ENCODE measurements around the gene DNAJC2.

Gene DNAJC2

GRCh38 chr7:103349805-103350204 lies 5.2 kb upstream of the DNAJC2 start:
- TF ChIP-seq CTCF (IDR thresholded peaks at IDR 0.05; ENCODE audit: control insufficient read depth, extremely low read depth, insufficient read depth): no peak
- H3K4me3 ChIP-seq (ENCODE audit: low read depth, low read length): no peak overlapping the region
- DNase-seq (ENCODE audit: low read depth): no peak

- TF ChIP-seq CTCF (IDR thresholded peaks at IDR 0.05; ENCODE audit: control insufficient read depth, extremely low read depth, insufficient read depth): no peak
- H3K4me3 ChIP-seq (ENCODE audit: low read depth, low read length): peak overlapping the region; percentile 95
- DNase-seq (ENCODE audit: low read depth): no peak
Observed at GRCh38 chr7:103348959-103349358, 4.4 kb upstream of the DNAJC2 start.

GRCh38 chr7:103348452-103348851 lies 3.9 kb upstream of the DNAJC2 start:
- H3K4me3 ChIP-seq (ENCODE audit: low read depth, low read length): peak overlapping the region; percentile 95
- no peak for TF ChIP-seq CTCF (IDR thresholded peaks at IDR 0.05; ENCODE audit: control insufficient read depth, extremely low read depth, insufficient read depth)
- no peak for DNase-seq (ENCODE audit: low read depth)

- no peak for TF ChIP-seq CTCF (IDR thresholded peaks at IDR 0.05; ENCODE audit: control insufficient read depth, extremely low read depth, insufficient read depth)
- H3K4me3 ChIP-seq (ENCODE audit: low read depth, low read length): peak within 1 kb of the TSS; percentile 95
- DNase-seq (ENCODE audit: low read depth): peak; percentile 88
Observed at GRCh38 chr7:103347507-103348267, 3.1 kb upstream of the DNAJC2 start, which contains the start of gene PSMC2. PSMC2 (plus strand) TSS chr7:103347643; CDS start chr7:103347712, 69 bp downstream.

GRCh38 chr7:103346396-103346795 lies 1.8 kb upstream of the DNAJC2 start:
- no peak for TF ChIP-seq CTCF (IDR thresholded peaks at IDR 0.05; ENCODE audit: control insufficient read depth, extremely low read depth, insufficient read depth)
- no peak for DNase-seq (ENCODE audit: low read depth)
- no peak overlapping the region for H3K4me3 ChIP-seq (ENCODE audit: low read depth, low read length)

- peak; percentile 21 for DNase-seq (ENCODE audit: low read depth)
- peak overlapping the region; percentile 69 for H3K4me3 ChIP-seq (ENCODE audit: low read depth, low read length)
- TF ChIP-seq CTCF (IDR thresholded peaks at IDR 0.05; ENCODE audit: control insufficient read depth, extremely low read depth, insufficient read depth): no peak
Observed at GRCh38 chr7:103343758-103344452, 662 bp downstream of the DNAJC2 start.
